ENCODE data around the gene GLI3.

The GLI3 gene

GRCh38 chr7:42022056-42022455 is 215.0 kb downstream of the GLI3 start:
- no peak overlapping the region for H3K4me3 ChIP-seq (ENCODE audit: low read length)
- no peak for DNase-seq (ENCODE audit: low read depth)
- no peak for TF ChIP-seq CTCF (IDR thresholded peaks at IDR 0.05; ENCODE audit: insufficient read depth, low read depth, low read length, missing control alignments)

GRCh38 chr7:42021631-42022030 is 215.4 kb downstream of the GLI3 start:
- DNase-seq (ENCODE audit: low read depth), result no peak
- H3K4me3 ChIP-seq (ENCODE audit: low read length), result no peak overlapping the region
- no peak for TF ChIP-seq CTCF (IDR thresholded peaks at IDR 0.05; ENCODE audit: insufficient read depth, low read depth, low read length, missing control alignments)

- TF ChIP-seq CTCF (IDR thresholded peaks at IDR 0.05; ENCODE audit: insufficient read depth, low read depth, low read length, missing control alignments), result no peak
- DNase-seq (ENCODE audit: low read depth), result no peak
- no peak overlapping the region for H3K4me3 ChIP-seq (ENCODE audit: low read length)
These were observed 216.9 kb downstream of the GLI3 start for GRCh38 chr7:42020061-42020460.

DNA sequence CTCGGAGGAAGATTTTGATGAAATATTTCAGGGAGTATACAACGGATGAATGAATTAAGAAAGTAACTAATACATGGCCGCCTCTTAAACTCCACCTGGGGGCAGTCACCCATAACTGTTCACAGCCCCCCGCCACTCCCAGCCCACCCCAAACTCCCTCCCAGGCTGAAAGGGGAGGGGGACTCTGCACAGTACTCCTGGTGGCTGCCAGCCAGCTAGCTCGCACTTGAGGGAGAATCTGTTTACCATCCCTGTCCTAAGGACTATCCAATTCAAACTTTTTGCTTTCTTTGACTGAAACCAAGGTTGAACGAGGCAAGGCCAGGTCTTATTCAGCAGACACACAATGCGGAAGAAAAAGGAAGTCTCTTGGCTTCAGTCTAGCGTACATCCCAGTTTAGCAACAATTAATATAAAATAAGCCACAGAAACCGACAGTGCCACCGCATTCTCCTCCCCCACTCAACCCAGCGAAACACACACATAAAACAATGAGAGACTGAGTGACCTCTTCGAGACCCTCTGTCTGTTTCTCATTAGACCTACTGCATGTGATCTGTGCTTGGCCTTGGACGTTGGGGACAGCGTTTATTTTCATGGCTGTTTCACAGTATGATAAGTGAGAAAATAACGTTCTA is 219.5 kb downstream of the GLI3 start:
- TF ChIP-seq CTCF (IDR thresholded peaks at IDR 0.05; ENCODE audit: insufficient read depth, low read depth, low read length, missing control alignments), result no peak
- DNase-seq (ENCODE audit: low read depth), result no peak
- H3K4me3 ChIP-seq (ENCODE audit: low read length), result no peak overlapping the region

DNA sequence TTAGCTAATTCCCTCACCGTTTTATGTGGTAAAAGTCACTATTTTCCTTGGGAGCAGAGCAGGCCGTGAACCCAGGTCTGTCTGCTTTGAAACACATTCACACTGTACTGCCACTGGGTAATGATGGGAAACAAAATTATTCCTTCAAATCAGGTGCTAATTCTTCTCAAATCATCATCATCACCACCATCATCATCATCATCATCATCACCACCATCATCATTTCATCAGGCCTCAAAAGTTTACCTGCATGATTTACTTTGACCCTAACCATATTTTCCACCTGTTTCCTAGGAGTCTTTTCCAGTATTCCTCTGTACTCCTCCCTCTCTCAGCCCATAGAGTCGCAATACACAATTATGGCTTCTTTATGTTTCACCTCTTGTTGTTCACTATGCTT is 220.5 kb downstream of the GLI3 start:
- TF ChIP-seq CTCF (IDR thresholded peaks at IDR 0.05; ENCODE audit: insufficient read depth, low read depth, low read length, missing control alignments), result no peak
- no peak for DNase-seq (ENCODE audit: low read depth)
- no peak overlapping the region for H3K4me3 ChIP-seq (ENCODE audit: low read length)

GRCh38 chr7:42014625-42015618 is 222.1 kb downstream of the GLI3 start:
- TF ChIP-seq CTCF (IDR thresholded peaks at IDR 0.05; ENCODE audit: insufficient read depth, low read depth, low read length, missing control alignments), result peak; percentile 69
- DNase-seq (ENCODE audit: low read depth), result peak; percentile 61
- no peak overlapping the region for H3K4me3 ChIP-seq (ENCODE audit: low read length)
